ENCODE measurements around the gene OR51B4.

- no peak for TF ChIP-seq CTCF (IDR thresholded peaks at IDR 0.05)
- TF ChIP-seq POLR2AphosphoS5 (IDR thresholded peaks at IDR 0.05) = no peak
- TF ChIP-seq POLR2A (IDR thresholded peaks at IDR 0.05) = no peak
Observed at GRCh38 chr11:5317292-5317691, 15.5 kb upstream of the OR51B4 start.

Data from breast epithelium (tissue), 3 donors.